Measurements from ENCODE around the gene ZCCHC2. TPM values are rescaled to one million over a fixed set of nuclear protein-coding genes. Genes with fewer than 3 reads are reported as not detected.

The ZCCHC2 gene
- total and polyA plus RNA-seq, 2 of the 13 experiments (the other 11 are each of a cell fraction or from before 2014, with no cell fraction given), result 62.5 to 76.1 TPM

DNA sequence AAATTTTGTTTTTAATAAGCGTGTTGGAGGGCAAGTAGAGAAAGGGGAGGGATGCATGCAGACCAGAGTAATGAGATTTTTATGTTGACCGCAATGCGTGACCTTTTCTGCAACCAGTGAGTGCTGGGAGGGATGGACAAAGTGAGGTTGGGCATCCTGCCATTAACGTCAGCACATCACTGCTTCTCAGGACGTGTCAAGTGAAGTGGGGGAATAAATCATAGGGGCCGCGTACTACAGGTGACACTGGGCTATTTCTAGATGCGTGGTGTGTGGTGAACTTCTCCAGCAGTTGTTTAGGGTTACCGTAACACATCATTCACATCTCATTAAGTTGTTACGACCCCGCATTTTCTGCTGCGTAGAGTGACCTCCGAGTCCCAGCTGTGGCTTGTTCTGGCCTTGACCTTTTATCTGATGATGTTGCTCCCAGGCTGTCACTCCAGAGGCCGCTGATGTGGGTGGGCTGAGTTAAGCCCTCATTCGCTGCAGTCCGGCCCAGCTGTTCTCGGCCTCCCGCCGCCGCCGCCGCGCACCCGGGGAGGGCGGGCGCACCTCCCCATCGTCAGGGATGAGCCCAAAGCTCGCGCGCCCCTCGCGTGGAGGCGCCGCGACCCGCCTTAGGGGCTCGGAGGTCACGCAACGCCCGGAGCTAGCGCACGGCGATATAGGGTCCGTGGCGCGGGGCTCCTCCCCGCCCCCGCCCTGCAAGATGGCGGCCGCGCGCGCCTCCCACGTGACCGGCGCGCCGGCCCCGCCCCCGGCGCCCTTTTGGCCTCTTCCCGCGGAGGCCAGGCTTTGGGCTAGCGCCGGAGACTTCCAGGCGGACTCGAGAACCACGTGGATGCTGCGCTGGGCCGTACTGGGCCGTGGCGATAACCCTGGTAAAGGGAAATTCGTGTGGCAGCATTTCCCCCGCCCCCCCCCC, 3.5 kb downstream of the ZCCHC2 start (continued):
- TF ChIP-seq, protein P1, sequence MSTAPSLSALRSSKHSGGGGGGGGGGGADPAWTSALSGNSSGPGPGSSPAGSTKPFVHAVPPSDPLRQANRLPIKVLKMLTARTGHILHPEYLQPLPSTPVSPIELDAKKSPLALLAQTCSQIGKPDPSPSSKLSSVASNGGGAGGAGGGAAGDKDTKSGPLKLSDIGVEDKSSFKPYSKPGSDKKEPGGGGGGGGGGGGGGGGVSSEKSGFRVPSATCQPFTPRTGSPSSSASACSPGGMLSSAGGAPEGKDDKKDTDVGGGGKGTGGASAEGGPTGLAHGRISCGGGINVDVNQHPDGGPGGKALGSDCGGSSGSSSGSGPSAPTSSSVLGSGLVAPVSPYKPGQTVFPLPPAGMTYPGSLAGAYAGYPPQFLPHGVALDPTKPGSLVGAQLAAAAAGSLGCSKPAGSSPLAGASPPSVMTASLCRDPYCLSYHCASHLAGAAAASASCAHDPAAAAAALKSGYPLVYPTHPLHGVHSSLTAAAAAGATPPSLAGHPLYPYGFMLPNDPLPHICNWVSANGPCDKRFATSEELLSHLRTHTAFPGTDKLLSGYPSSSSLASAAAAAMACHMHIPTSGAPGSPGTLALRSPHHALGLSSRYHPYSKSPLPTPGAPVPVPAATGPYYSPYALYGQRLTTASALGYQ (CRISPR knock-in tag; IDR thresholded peaks at IDR 0.05), result peak; percentile 31; the same call in 1 of the 2 replicates
- no peak for TF ChIP-seq SATB2 (CRISPR knock-in tag; IDR thresholded peaks at IDR 0.05)
- no peak for TF ChIP-seq RFX5 (IDR thresholded peaks at IDR 0.05; ENCODE audit: low read depth, low read length)
- TF ChIP-seq, protein P2, sequence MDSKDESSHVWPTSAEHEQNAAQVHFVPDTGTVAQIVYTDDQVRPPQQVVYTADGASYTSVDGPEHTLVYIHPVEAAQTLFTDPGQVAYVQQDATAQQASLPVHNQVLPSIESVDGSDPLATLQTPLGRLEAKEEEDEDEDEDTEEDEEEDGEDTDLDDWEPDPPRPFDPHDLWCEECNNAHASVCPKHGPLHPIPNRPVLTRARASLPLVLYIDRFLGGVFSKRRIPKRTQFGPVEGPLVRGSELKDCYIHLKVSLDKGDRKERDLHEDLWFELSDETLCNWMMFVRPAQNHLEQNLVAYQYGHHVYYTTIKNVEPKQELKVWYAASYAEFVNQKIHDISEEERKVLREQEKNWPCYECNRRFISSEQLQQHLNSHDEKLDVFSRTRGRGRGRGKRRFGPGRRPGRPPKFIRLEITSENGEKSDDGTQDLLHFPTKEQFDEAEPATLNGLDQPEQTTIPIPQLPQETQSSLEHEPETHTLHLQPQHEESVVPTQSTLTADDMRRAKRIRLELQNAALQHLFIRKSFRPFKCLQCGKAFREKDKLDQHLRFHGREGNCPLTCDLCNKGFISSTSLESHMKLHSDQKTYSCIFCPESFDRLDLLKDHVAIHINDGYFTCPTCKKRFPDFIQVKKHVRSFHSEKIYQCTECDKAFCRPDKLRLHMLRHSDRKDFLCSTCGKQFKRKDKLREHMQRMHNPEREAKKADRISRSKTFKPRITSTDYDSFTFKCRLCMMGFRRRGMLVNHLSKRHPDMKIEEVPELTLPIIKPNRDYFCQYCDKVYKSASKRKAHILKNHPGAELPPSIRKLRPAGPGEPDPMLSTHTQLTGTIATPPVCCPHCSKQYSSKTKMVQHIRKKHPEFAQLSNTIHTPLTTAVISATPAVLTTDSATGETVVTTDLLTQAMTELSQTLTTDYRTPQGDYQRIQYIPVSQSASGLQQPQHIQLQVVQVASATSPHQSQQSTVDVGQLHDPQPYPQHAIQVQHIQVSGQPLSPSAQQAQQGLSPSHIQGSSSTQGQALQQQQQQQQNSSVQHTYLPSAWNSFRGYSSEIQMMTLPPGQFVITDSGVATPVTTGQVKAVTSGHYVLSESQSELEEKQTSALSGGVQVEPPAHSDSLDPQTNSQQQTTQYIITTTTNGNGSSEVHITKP (CRISPR knock-in tag; IDR thresholded peaks at IDR 0.05; ENCODE audit: low read depth), result no peak
- TF ChIP-seq, protein P3, sequence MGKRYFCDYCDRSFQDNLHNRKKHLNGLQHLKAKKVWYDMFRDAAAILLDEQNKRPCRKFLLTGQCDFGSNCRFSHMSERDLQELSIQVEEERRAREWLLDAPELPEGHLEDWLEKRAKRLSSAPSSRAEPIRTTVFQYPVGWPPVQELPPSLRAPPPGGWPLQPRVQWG (CRISPR knock-in tag; IDR thresholded peaks at IDR 0.05; ENCODE audit: borderline replicate concordance, low read depth), result 0 out of 2 replicates have a peak, but pooled peaks have one; percentile 38
- TF ChIP-seq, protein P4, sequence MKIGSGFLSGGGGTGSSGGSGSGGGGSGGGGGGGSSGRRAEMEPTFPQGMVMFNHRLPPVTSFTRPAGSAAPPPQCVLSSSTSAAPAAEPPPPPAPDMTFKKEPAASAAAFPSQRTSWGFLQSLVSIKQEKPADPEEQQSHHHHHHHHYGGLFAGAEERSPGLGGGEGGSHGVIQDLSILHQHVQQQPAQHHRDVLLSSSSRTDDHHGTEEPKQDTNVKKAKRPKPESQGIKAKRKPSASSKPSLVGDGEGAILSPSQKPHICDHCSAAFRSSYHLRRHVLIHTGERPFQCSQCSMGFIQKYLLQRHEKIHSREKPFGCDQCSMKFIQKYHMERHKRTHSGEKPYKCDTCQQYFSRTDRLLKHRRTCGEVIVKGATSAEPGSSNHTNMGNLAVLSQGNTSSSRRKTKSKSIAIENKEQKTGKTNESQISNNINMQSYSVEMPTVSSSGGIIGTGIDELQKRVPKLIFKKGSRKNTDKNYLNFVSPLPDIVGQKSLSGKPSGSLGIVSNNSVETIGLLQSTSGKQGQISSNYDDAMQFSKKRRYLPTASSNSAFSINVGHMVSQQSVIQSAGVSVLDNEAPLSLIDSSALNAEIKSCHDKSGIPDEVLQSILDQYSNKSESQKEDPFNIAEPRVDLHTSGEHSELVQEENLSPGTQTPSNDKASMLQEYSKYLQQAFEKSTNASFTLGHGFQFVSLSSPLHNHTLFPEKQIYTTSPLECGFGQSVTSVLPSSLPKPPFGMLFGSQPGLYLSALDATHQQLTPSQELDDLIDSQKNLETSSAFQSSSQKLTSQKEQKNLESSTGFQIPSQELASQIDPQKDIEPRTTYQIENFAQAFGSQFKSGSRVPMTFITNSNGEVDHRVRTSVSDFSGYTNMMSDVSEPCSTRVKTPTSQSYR (CRISPR knock-in tag; IDR thresholded peaks at IDR 0.05; ENCODE audit: borderline replicate concordance), result peak; percentile 55; the same call in 1 of the 2 replicates
- TF ChIP-seq FLYWCH1 (CRISPR knock-in tag; IDR thresholded peaks at IDR 0.05), result no peak
- peak; percentile 77; the same call in 1 of the 2 replicates for TF ChIP-seq ZNF589 (CRISPR knock-in tag; conservative IDR thresholded peaks at IDR 0.05)
- no peak for TF ChIP-seq ZFP62 (CRISPR knock-in tag; IDR thresholded peaks at IDR 0.05)
- TF ChIP-seq ZNF563 (CRISPR knock-in tag; IDR thresholded peaks at IDR 0.05), result peak; percentile 93
- TF ChIP-seq, protein P5, sequence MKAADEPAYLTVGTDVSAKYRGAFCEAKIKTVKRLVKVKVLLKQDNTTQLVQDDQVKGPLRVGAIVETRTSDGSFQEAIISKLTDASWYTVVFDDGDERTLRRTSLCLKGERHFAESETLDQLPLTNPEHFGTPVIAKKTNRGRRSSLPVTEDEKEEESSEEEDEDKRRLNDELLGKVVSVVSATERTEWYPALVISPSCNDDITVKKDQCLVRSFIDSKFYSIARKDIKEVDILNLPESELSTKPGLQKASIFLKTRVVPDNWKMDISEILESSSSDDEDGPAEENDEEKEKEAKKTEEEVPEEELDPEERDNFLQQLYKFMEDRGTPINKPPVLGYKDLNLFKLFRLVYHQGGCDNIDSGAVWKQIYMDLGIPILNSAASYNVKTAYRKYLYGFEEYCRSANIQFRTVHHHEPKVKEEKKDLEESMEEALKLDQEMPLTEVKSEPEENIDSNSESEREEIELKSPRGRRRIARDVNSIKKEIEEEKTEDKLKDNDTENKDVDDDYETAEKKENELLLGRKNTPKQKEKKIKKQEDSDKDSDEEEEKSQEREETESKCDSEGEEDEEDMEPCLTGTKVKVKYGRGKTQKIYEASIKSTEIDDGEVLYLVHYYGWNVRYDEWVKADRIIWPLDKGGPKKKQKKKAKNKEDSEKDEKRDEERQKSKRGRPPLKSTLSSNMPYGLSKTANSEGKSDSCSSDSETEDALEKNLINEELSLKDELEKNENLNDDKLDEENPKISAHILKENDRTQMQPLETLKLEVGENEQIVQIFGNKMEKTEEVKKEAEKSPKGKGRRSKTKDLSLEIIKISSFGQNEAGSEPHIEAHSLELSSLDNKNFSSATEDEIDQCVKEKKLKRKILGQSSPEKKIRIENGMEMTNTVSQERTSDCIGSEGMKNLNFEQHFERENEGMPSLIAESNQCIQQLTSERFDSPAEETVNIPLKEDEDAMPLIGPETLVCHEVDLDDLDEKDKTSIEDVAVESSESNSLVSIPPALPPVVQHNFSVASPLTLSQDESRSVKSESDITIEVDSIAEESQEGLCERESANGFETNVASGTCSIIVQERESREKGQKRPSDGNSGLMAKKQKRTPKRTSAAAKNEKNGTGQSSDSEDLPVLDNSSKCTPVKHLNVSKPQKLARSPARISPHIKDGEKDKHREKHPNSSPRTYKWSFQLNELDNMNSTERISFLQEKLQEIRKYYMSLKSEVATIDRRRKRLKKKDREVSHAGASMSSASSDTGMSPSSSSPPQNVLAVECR (CRISPR knock-in tag; IDR thresholded peaks at IDR 0.05; ENCODE audit: borderline replicate concordance), result peak; percentile 92
- peak; percentile 62 for TF ChIP-seq HNF4A (CRISPR knock-in tag; IDR thresholded peaks at IDR 0.05)
- TF ChIP-seq NCOA1 (CRISPR knock-in tag; IDR thresholded peaks at IDR 0.05), result peak; percentile 9; the same call in 1 of the 2 replicates
